NT2/D1 (cell line): ENCODE results near the gene NEB.

Experiments used
- SUZ12 ChIP-seq: IDR thresholded peaks from 2 replicates; pipeline ENCODE4 v1.6.1; 2011; ENCODE audit not compliant: insufficient read length, insufficient read depth; ENCODE audit errors: extremely low read depth
- YY1 ChIP-seq: IDR thresholded peaks from 2 replicates; pipeline ENCODE4 v1.6.1; 2011; ENCODE audit not compliant: insufficient read length, insufficient read depth
- ZNF274 ChIP-seq: IDR thresholded peaks from 2 replicates; pipeline ENCODE4 v1.6.1; 2011; ENCODE audit warnings: mild to moderate bottlenecking, low read depth, low read length

DNA sequence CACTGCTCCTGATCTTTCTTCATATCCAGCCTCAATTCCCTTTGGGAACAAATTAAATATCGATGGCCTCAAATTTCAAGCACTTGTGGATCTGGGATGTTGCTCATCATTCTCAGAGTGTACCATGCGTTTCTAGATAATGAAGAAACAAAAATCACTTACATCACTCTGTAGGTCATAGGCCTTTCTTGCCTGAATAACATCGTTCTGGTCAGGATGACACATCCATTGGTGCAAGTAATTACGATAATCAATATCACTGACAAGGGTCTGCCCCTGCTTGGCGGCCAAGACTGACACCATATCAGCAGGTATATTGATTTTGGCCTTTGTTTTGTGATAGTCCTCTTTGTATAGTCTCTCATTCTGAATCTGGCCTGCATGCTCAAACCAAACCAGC, 167.3 kb downstream of the NEB start:
- TF ChIP-seq YY1 = no peak
- no peak for TF ChIP-seq ZNF274
- TF ChIP-seq SUZ12 = no peak
